ENCODE data around the gene SEC23A. TPM values are rescaled to one million over a fixed set of nuclear protein-coding genes. Genes with fewer than 3 reads are reported as not detected.
"Not testable (repeated sequence)": the region's sequence is repeated elsewhere in the genome, so short reads cannot be mapped to it uniquely, and the experiment has no call there.

Gene SEC23A
- total and polyA plus RNA-seq, 2 of the 13 experiments (the other 11 are each of a cell fraction or from before 2014, with no cell fraction given): 403 to 887 TPM

DNA sequence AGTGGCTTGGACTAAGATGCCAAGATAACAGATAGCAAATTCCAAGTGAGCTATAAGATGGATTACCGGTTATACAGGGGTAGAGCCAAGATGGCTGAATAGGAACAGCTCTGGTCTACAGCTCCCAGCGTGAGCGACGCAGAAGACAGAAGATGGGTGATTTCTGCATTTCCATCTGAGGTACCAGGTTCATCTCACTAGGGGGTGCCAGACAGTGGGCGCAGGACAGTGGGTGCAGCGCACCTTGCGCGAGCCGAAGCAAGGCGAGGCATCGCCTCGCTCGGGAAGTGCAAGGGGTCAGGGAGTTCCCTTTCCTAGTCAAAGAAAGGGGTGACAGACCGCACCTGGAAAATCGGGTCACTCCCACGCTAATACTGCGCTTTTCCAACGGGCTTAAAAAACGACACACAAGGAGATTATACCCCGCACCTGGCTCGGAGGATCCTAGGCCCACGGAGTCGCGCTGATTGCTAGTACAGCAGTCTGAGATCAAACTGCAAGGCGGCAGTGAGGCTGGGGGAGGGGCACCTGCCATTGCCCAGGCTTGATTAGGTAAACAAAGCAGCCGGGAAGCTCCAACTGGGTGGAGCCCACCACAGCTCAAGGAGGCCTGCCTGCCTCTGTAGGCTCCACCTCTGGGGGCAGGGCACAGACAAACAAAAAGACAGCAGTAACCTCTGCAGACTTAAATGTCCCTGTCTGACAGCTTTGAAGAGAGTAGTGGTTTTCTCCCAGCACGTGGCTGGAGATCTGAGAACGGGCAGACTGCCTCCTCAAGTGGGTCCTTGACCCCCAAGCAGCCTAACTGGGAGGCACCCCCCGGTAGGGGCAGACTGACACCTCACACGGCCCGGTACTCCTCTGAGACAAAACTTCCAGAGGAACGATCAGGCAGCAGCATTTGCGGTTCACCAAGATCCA, 85.7 kb downstream of the SEC23A start (continued):
- TF ChIP-seq ZGPAT (CRISPR knock-in tag; IDR thresholded peaks at IDR 0.05) (peak; percentile 98), ZBTB42 (CRISPR knock-in tag; IDR thresholded peaks at IDR 0.05) (0 out of 2 replicates have a peak, but pooled peaks have one; percentile 52), ZFP37 (CRISPR knock-in tag; IDR thresholded peaks at IDR 0.05; ENCODE audit: borderline replicate concordance) (peak; percentile 92), AHR (CRISPR knock-in tag; IDR thresholded peaks at IDR 0.05) (peak; percentile 59; the same call in 1 of the 2 replicates), ZFP41 (CRISPR knock-in tag; IDR thresholded peaks at IDR 0.05; ENCODE audit: borderline replicate concordance) (peak; percentile 69; the same call in 1 of the 2 replicates), FOXO4 (CRISPR knock-in tag; conservative IDR thresholded peaks at IDR 0.05) (0 out of 2 replicates have a peak, but pooled peaks have one; percentile 69), ZNF264 (CRISPR knock-in tag; IDR thresholded peaks at IDR 0.05) (0 out of 2 replicates have a peak, but pooled peaks have one; percentile 32), ZBTB4 (CRISPR knock-in tag; IDR thresholded peaks at IDR 0.05; ENCODE audit: borderline replicate concordance) (peak; percentile 94; the same call in 1 of the 2 replicates), NCOA1 (CRISPR knock-in tag; IDR thresholded peaks at IDR 0.05) (peak; percentile 93), SOX6 (CRISPR knock-in tag; IDR thresholded peaks at IDR 0.05) (peak; percentile 86), SP5 (CRISPR knock-in tag; IDR thresholded peaks at IDR 0.05; ENCODE audit: borderline replicate concordance, low read depth) (peak; percentile 98), HNRNPLL (IDR thresholded peaks at IDR 0.05; ENCODE audit: low read depth, low read length, poor library complexity, severe bottlenecking) (peak; percentile 53), HOXA3 (CRISPR knock-in tag; IDR thresholded peaks at IDR 0.05) (peak; percentile 83), CBFB (CRISPR knock-in tag; IDR thresholded peaks at IDR 0.05) (peak; percentile 29; the same call in 1 of the 2 replicates), NFKB2 (CRISPR knock-in tag; IDR thresholded peaks at IDR 0.05; ENCODE audit: borderline replicate concordance) (peak; percentile 88), ZNF879 (CRISPR knock-in tag; IDR thresholded peaks at IDR 0.05) (peak; percentile 90; the same call in 1 of the 2 replicates), SRY (CRISPR knock-in tag; IDR thresholded peaks at IDR 0.05) (peak; percentile 39; the same call in 1 of the 2 replicates), ZNF772 (CRISPR knock-in tag; IDR thresholded peaks at IDR 0.05) (0 out of 2 replicates have a peak, but pooled peaks have one; percentile 28)
- TF ChIP-seq, protein P1, sequence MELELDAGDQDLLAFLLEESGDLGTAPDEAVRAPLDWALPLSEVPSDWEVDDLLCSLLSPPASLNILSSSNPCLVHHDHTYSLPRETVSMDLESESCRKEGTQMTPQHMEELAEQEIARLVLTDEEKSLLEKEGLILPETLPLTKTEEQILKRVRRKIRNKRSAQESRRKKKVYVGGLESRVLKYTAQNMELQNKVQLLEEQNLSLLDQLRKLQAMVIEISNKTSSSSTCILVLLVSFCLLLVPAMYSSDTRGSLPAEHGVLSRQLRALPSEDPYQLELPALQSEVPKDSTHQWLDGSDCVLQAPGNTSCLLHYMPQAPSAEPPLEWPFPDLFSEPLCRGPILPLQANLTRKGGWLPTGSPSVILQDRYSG (CRISPR knock-in tag; IDR thresholded peaks at IDR 0.05): peak; percentile 74; the same call in 1 of the 2 replicates
- not testable (repeated sequence) for TF ChIP-seq SOX6 (IDR thresholded peaks at IDR 0.05)
- TF ChIP-seq, protein P2, sequence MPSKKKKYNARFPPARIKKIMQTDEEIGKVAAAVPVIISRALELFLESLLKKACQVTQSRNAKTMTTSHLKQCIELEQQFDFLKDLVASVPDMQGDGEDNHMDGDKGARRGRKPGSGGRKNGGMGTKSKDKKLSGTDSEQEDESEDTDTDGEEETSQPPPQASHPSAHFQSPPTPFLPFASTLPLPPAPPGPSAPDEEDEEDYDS (CRISPR knock-in tag; IDR thresholded peaks at IDR 0.05): peak; percentile 44
